RWPE1 (cell line): ENCODE data around the gene PTPRZ1.
A peak's percentile ranks its signal among the peaks of the same experiment; 100 is the strongest.

ENCODE experiments used
- CTCF ChIA-PET: fragments of 350-600 bp; sonication (Branson Sonifier 250); formaldehyde crosslinking; extraction: SDS; loops from one replicate; lab custom pipeline; 2021; lab: Yijun Ruan, JAX
- POLR2A ChIA-PET: fragments of 400-600 bp; formaldehyde crosslinking; extraction: SDS; loops from one replicate; lab custom pipeline; 2020; ENCODE audit warnings: antibody characterized with exemption; ENCODE audit not compliant: low non-redundant PET; lab: Yijun Ruan, JAX
- DNase-seq: peaks from one replicate; pipeline ENCODE4 v3.0.0; 2012; ENCODE audit warnings: low spot score
- H3K27ac ChIP-seq: fragments of 450-650 bp; 2 replicates; pipeline ENCODE4 v1.5.1; 2017
- TF ChIP-seq, protein P1 (sequence below): fragments of 450-650 bp; conservative IDR thresholded peaks from 2 replicates; pipeline ENCODE4 v1.5.1; 2017; ENCODE audit warnings: low read depth, mild to moderate bottlenecking

The PTPRZ1 gene

DNA sequence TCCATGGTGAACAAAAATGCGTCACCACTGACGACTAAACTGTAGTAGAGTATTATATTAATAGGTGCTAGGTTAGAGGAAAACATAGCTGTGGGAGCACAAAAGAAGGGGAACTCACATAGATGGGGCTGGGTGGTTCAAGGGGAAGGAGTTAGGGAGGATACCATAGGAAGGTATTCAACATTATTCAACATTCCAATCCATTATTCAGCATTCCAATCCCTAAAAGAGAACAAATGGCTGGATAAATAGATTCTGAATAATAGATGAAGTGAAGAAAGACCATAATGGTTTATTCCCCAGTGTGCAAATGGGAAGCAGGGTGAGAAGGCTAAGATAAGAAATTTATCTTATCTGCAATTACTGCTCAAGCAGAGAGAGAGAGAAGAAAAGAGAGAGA, 209.7 kb downstream of the PTPRZ1 start:
- H3K27ac ChIP-seq: no peak overlapping the region
- no peak for DNase-seq
- CTCF ChIA-PET: no interaction called here
- POLR2A ChIA-PET: no interaction called here
- TF ChIP-seq, protein P1, sequence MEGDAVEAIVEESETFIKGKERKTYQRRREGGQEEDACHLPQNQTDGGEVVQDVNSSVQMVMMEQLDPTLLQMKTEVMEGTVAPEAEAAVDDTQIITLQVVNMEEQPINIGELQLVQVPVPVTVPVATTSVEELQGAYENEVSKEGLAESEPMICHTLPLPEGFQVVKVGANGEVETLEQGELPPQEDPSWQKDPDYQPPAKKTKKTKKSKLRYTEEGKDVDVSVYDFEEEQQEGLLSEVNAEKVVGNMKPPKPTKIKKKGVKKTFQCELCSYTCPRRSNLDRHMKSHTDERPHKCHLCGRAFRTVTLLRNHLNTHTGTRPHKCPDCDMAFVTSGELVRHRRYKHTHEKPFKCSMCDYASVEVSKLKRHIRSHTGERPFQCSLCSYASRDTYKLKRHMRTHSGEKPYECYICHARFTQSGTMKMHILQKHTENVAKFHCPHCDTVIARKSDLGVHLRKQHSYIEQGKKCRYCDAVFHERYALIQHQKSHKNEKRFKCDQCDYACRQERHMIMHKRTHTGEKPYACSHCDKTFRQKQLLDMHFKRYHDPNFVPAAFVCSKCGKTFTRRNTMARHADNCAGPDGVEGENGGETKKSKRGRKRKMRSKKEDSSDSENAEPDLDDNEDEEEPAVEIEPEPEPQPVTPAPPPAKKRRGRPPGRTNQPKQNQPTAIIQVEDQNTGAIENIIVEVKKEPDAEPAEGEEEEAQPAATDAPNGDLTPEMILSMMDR: no peak

DNA sequence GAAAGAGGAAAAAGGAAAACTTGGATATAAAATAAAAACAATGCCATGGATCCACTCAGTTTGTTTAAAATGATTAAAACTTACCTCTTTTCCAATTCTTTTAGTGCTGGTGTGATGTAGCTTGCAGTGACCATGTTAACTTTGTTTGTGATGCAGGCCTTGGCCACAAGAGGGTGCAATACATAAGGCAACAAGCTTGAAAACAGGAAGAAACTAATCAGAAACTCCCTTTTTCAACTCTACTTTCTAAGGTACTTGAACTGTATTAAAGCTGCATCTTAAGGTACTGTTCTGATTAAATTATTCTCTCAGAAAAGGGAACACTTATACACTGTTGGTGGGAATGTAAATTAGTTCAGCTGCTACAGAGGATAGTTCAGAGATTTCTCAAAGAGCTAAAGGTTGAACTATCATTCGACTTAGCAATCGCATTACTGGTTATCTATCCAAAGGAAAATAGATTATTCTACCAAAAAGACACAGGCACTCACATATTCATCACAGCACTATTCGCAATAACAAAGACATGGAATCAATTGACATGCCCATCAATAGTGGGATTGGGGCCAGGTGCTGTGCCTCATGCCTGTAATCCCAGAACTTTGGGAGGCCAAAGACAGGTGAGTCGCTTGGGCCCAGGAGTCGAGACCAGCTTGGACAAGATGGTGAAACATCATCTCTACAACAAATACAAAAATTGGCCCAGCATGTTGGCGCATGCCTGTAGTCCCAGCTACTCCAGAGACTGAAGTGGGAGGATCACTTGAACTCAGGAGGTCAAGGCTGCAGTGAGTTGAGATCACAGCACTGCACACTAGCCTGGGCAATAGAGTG, 220.2 kb downstream of the PTPRZ1 start:
- ChIA-PET POLR2A (no interaction called here), CTCF (interaction anchor here (0.5 to 1.4 kb wide), 10 partner anchors 9 to 438 kb away, joined by 3 to 11 read pairs (median 4); no protein-coding TSS in a partner anchor)
- TF ChIP-seq, protein P1: peak; percentile 97
- peak; percentile 36 for DNase-seq
- H3K27ac ChIP-seq: no peak overlapping the region

DNA sequence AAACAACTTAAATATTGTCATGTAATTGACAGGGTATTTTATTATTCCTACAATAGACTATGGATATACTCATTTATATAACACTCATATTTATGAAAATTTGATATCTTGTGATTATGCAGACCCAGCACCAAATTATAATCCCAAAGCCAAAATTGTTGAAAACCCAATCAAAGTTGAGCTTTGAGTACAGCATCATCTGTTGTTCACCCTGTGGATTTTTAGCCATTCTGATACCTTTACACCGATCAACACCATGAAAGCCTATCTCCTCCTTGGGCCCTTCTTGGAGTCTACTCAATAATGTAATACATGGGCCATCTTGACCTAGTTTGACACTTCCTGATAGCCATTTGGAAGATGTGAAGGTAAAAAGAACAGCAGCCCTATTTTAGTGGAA, 221.6 kb downstream of the PTPRZ1 start:
- no peak overlapping the region for H3K27ac ChIP-seq
- DNase-seq: no peak
- TF ChIP-seq, protein P1: no peak
- POLR2A ChIA-PET: no interaction called here
- CTCF ChIA-PET: interaction anchor here (0.7 to 1.1 kb wide), 2 partner anchors 20 to 44 kb away, joined by 3 read pairs; no protein-coding TSS in a partner anchor

DNA sequence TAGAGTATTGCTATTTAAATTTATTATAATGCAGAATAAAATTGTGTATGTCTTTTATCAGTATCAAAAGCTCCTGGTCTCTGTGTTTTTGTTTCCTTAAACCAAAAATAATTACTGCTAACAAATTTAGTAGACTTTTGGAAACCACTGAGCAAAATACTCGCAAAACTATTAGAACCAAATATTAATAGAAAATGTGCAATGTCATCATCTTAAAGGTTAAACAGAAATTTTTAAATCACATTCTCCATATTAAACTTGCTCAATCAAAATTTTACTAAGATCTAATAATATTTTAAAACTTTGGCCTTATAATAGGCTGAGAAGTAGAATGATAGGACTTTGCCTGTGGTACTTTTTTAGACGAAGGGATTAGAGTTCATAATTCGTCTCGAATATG, 222.7 kb downstream of the PTPRZ1 start:
- TF ChIP-seq, protein P1: no peak
- no peak overlapping the region for H3K27ac ChIP-seq
- ChIA-PET CTCF (no interaction called here), POLR2A (no interaction called here)
- no peak for DNase-seq

DNA sequence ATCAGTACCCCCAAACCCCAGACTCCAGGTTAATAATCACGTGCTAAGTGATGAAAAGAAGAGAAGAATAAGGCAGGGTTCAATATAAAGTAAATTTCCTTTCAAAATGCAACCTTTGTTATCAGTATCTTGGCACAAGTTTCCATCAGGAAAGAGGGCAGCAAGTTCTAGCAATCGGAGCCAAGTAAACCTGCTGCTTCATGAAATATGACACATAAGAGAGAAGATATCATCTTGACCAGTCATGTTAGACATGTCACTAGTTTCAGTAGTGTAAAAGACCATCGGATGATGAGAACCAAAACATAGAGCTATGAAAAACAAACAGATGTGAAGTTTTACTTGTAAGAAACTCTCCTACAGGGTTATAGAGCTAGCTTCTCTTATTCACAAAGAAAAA, 227.1 kb downstream of the PTPRZ1 start:
- TF ChIP-seq, protein P1: no peak
- DNase-seq: no peak
- H3K27ac ChIP-seq: no peak overlapping the region
- POLR2A ChIA-PET: no interaction called here
- CTCF ChIA-PET: no interaction called here

DNA sequence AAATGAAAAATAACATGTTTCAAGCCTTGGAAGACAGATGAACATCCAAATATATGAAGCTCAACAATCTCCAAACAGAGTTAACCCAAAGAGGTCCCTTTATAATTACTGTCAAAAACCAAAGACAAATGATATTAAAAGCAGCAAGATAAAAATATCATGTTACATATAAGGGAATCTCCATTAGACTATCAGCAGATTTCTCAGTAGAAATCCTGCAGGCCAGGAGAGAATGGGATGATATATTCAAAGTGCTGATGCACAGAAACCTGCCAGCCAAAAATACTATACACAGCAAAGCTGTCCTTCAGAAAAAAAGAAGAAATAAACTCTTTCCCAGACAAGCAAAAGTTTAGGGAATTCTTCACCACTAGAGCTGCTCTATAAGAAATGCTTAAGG, 230.1 kb downstream of the PTPRZ1 start:
- POLR2A ChIA-PET: no interaction called here
- DNase-seq: no peak
- CTCF ChIA-PET: interaction anchor here (0.6 kb wide), 1 partner anchor 23 kb away, joined by 4 read pairs; no protein-coding TSS in a partner anchor
- H3K27ac ChIP-seq: no peak overlapping the region
- TF ChIP-seq, protein P1: no peak
